SU-DHL-6 (cell line): ENCODE measurements around the gene MGAT5.

Experiments
- H2AFZ ChIP-seq: fragments of 200-600 bp; sonication (generic); 2 replicates; pipeline ENCODE4 v1.6.1; 2014; ENCODE audit warnings: low read depth, mild to moderate bottlenecking, moderate library complexity, mixed read lengths, antibody characterized with exemption, low read length; ENCODE audit not compliant: severe bottlenecking
- H3F3A ChIP-seq: fragments of 200-600 bp; shearing (Covaris generic); 2 replicates; pipeline ENCODE4 v1.6.0; 2016; ENCODE audit warnings: antibody characterized with exemption, mild to moderate bottlenecking; ENCODE audit not compliant: insufficient read depth
- H3K27ac ChIP-seq: fragments of 200-600 bp; sonication (generic); 2 replicates; pipeline ENCODE4 v1.5.1; 2016; ENCODE audit warnings: low read depth, mild to moderate bottlenecking, low read length, moderate library complexity, mixed read lengths
- H3K27me3 ChIP-seq: fragments of 200-600 bp; sonication (generic), shearing (Covaris generic); 2 replicates; pipeline ENCODE4 v1.6.0; 2014; ENCODE audit warnings: mild to moderate bottlenecking, low read length
- H3K36me3 ChIP-seq: fragments of 200-600 bp; sonication (generic); 2 replicates; pipeline ENCODE4 v1.6.1; 2014; ENCODE audit warnings: mild to moderate bottlenecking, low read length, mixed read lengths
- H3K4me2 ChIP-seq: fragments of 300-600, 200-600 bp; shearing (Covaris generic), sonication (generic); 2 replicates; pipeline ENCODE4 v1.6.0; 2014; ENCODE audit warnings: low read length, low read depth, mild to moderate bottlenecking; ENCODE audit not compliant: poor library complexity, severe bottlenecking
- H3K4me3 ChIP-seq: fragments of 200-600 bp; sonication (generic); 2 replicates; pipeline ENCODE4 v1.5.1; 2014; ENCODE audit warnings: antibody characterized with exemption, low read length, mild to moderate bottlenecking, mixed read lengths; ENCODE audit not compliant: insufficient read depth, poor library complexity, severe bottlenecking
- H3K79me2 ChIP-seq: fragments of 200-600 bp; sonication (generic); 2 replicates; pipeline ENCODE4 v1.6.1; 2014; ENCODE audit warnings: mild to moderate bottlenecking, low read length, moderate library complexity; ENCODE audit not compliant: insufficient read depth
- H3K9ac ChIP-seq: fragments of 200-600 bp; sonication (generic); 2 replicates; pipeline ENCODE4 v1.7.0; 2014; ENCODE audit warnings: mild to moderate bottlenecking, low read length
- H3K9me2 ChIP-seq: fragments of 200-600 bp; sonication (generic); replicated peaks from 2 replicates; pipeline ENCODE4 v1.6.1; 2014; ENCODE audit warnings: low read length; ENCODE audit not compliant: insufficient read depth
- H3K9me3 ChIP-seq: fragments of 200-600 bp; sonication (generic); 2 replicates; pipeline ENCODE4 v1.6.1; 2014; ENCODE audit warnings: low read length, mixed read lengths; ENCODE audit not compliant: insufficient read depth
- H4K20me1 ChIP-seq: fragments of 200-600 bp; sonication (generic); 2 replicates; pipeline ENCODE4 v1.6.1; 2014; ENCODE audit warnings: low read depth, mild to moderate bottlenecking, antibody characterized with exemption, low read length, moderate library complexity, mixed read lengths
- EZH2phosphoT487 ChIP-seq: fragments of 200-600 bp; sonication (generic), shearing (Covaris generic); conservative IDR thresholded peaks from 2 replicates; pipeline ENCODE4 v1.6.1; 2018; ENCODE audit warnings: mild to moderate bottlenecking, antibody characterized with exemption, low read length, moderate library complexity, mixed read lengths
- TF ChIP-seq, protein P1 (sequence below): fragments of 200-600 bp; sonication (generic); IDR thresholded peaks from one replicate; pipeline ENCODE4 v1.5.1; 2017; ENCODE audit warnings: antibody characterized with exemption, mild to moderate bottlenecking, low read length, moderate library complexity; ENCODE audit not compliant: insufficient read depth, poor library complexity, severe bottlenecking

The MGAT5 gene

DNA sequence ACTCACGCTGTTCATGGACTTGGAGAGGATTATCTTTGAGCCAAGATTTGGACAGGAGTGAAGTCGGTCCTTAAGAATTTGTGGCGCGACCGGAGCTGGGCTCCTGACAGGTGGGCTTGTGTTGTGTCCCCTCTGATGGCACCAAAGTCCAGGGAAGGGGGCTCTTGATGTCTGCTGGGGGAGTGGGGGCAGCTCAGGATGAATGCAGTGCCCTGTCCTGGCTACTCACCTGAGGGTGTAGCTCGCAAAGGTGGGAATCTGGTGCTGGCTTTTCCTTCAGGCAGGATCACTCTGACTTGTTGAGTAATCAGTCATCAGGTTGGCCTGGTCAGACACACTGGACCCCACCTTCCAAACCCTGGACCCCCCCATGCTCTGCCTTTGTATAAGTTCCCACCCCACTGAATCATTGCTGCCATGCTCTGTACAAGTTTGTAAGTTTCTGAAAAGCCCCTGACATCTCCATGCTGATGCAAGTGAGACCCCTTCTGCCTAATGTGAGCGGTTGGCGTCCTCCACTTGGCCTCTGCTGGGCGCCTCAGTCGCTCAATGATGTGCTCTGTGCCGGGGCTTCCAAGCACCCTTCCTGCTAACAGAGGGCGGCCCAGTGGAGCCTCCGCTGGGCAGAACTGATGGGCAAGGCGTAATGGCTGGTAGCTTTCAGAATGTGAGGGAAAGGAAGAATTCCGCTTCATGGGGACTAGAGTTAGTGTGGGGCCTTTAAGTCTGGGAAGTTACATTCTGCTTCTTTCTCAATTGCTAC is 196.1 kb downstream of the MGAT5 start:
- Histone ChIP-seq H3K27me3 (no peaks in the 10 kb centered on the region), H2AFZ (no peak overlapping the region), H4K20me1 (no peaks in the 10 kb centered on the region), H3K36me3 (no peaks in the 10 kb centered on the region), H3K27ac (no peak overlapping the region), H3K9ac (no peak overlapping the region), H3K4me2 (no peak overlapping the region), H3F3A (no peaks in the 10 kb centered on the region), H3K9me2 (no peaks in the 10 kb centered on the region), H3K4me3 (no peak overlapping the region), H3K9me3 (no peaks in the 10 kb centered on the region), H3K79me2 (no peaks in the 10 kb centered on the region)
- TF ChIP-seq, protein P1, sequence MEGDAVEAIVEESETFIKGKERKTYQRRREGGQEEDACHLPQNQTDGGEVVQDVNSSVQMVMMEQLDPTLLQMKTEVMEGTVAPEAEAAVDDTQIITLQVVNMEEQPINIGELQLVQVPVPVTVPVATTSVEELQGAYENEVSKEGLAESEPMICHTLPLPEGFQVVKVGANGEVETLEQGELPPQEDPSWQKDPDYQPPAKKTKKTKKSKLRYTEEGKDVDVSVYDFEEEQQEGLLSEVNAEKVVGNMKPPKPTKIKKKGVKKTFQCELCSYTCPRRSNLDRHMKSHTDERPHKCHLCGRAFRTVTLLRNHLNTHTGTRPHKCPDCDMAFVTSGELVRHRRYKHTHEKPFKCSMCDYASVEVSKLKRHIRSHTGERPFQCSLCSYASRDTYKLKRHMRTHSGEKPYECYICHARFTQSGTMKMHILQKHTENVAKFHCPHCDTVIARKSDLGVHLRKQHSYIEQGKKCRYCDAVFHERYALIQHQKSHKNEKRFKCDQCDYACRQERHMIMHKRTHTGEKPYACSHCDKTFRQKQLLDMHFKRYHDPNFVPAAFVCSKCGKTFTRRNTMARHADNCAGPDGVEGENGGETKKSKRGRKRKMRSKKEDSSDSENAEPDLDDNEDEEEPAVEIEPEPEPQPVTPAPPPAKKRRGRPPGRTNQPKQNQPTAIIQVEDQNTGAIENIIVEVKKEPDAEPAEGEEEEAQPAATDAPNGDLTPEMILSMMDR = no peak
- no peak for TF ChIP-seq EZH2phosphoT487

DNA sequence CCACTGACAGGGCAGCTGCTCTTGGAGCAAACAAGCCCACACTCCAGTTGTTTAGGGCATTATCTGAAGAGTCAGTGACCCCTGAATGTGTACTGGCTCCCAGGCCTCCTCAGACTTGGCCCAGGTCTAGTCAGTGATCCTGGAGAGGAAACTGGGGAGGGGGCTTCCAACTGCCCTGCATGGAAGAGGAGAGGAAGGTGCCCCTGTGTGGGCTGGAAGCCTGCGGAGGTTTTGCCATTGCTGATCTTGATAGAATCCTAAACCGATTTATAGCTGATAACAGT is 197.4 kb downstream of the MGAT5 start:
- no peak overlapping the region for H3K4me2 ChIP-seq
- H3K36me3 ChIP-seq = no peaks in the 10 kb centered on the region
- H2AFZ ChIP-seq = no peak overlapping the region
- H3K9me3 ChIP-seq = no peaks in the 10 kb centered on the region
- H3K27ac ChIP-seq = no peak overlapping the region
- H3K27me3 ChIP-seq = no peaks in the 10 kb centered on the region
- no peaks in the 10 kb centered on the region for H3K9me2 ChIP-seq
- no peaks in the 10 kb centered on the region for H3K79me2 ChIP-seq
- no peaks in the 10 kb centered on the region for H4K20me1 ChIP-seq
- TF ChIP-seq, protein P1 = no peak
- no peak for TF ChIP-seq EZH2phosphoT487
- no peaks in the 10 kb centered on the region for H3F3A ChIP-seq
- no peak overlapping the region for H3K4me3 ChIP-seq
- no peak overlapping the region for H3K9ac ChIP-seq

DNA sequence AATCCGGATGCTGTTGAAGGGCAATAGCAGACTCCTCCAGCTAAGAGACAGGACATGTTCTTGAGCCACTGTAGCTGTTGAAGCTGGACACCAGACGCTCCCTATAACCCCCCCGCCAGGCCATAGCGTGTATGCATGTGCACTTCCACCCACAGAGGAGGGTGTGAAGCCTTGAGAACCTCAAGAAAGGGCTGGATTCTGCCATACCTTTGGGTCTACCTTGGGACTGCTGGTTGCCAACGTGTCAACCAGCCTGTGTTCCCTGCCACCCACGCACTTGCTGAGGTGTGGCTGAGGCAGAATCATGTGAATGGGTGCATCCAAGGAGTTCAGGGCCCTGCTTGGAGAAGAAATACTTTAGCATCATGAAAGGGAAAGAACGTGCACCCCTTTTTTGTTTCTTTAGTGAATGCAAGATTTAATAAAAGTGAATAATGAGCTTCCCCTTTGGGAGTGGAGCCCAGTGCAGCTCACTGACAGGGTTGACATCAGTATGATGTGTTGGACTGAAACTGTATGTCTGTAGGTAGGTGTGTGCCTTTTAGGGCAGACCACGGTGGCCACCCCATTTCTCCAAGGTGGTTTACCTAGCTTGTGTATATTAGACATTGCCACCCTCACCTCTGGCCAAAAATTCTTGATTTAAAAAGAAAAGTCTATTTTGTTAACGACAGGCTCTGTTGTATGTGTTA is 198.3 kb downstream of the MGAT5 start:
- no peaks in the 10 kb centered on the region for H4K20me1 ChIP-seq
- H3K36me3 ChIP-seq = no peaks in the 10 kb centered on the region
- no peak overlapping the region for H3K27ac ChIP-seq
- H3K4me2 ChIP-seq = no peak overlapping the region
- H3K9ac ChIP-seq = no peak overlapping the region
- H3K27me3 ChIP-seq = no peaks in the 10 kb centered on the region
- H3K4me3 ChIP-seq = no peak overlapping the region
- no peaks in the 10 kb centered on the region for H3K9me3 ChIP-seq
- H3K9me2 ChIP-seq = no peaks in the 10 kb centered on the region
- H2AFZ ChIP-seq = no peak overlapping the region
- H3F3A ChIP-seq = no peaks in the 10 kb centered on the region
- TF ChIP-seq, protein P1 = no peak
- TF ChIP-seq EZH2phosphoT487 = no peak
- H3K79me2 ChIP-seq = no peaks in the 10 kb centered on the region
